Lung microvascular endothelial cell (primary cell): Measurements from ENCODE around the gene TNS3. TPM values are rescaled to one million over a fixed set of nuclear protein-coding genes. Genes with fewer than 3 reads are reported as not detected.

Source experiments
- DNase-seq, 2 donors: peaks; one replicate each; pipeline versions ENCODE4 v3.0.0 to v3.0.0-alpha.2; 2010; ENCODE audit warnings: low read depth in 2 of 2
- total RNA-seq: library from RNA; depleted of rRNA; stranded (reverse); fragments of >200 nt; gene quantifications from 2 replicates; pipeline ENCODE4 v1.2.1, GENCODE V29; 2014

Gene TNS3
- total RNA-seq, 1 donor from 2014 or later = 10.3 TPM

- no peak for DNase-seq
Measured at GRCh38 chr7:47430422-47430821, 151.5 kb downstream of the TNS3 start.

GRCh38 chr7:47428768-47429472 is 153.0 kb downstream of the TNS3 start:
- no peak for DNase-seq

DNA sequence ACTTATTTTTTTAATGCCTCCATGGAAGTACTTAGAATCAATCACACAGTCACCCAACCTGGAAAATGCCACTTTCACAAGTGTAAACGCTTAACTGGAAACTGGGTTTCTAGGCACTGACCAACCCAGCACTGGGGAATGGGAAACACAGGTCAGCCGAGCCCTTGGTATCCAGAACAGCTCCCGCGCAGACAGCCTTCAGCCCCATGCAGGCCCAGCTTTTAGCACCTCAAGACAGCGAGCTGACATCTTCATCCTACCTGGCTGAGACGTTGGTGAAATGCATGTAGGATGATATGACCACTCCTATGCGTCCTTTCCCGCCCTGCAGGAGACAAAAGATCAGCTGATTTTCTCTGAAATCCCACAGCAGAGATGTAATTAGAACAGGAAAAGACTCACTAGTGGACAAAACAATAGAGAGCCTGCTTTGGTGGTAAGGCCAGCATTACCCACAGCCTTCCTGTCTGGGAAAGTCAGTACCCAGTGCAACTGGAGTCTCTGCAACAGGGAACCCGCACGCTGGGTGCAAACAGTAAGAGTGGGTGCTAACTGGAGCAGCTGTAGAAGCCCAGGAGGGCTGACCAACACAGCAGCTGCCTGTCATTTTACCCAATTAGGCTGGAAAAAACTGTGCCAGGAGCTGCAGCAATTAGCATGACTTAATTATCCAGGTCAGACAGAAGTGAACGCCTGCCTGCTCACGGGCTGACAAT is 153.7 kb downstream of the TNS3 start:
- peak; percentile 62 to 82 for DNase-seq

DNA sequence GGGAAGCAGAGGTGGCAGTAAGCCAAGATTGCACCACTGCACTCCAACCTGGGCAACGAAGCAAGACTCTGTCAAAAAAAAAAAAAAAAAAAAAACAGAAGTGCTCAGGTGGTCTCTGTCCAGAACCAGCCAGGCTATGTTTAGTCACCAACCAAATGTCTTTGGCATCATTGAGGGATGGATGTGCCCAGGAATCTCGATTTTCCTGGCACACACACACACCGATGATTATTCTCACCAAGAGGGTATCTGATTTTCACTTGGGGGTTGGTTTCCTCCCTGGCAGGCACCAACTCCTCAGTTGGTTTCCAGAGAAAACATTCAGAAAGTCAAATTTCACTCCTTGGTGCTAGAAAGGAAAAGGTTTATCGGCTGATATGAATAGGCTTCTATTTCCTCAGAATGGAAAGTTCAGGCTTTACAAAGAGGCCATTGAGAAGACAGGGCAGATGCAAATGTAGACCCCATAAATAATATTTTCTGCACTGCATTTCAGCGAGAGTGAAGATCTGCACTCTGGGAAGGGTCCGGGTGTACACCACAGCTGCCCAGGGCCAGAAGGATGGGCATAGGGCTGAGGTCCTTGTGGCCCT is 154.8 kb downstream of the TNS3 start:
- no peak for DNase-seq

- DNase-seq = no peak
Measured at GRCh38 chr7:47424523-47424922, 157.4 kb downstream of the TNS3 start.

- DNase-seq = no peak
Measured at GRCh38 chr7:47423196-47423595, 158.7 kb downstream of the TNS3 start.

DNA sequence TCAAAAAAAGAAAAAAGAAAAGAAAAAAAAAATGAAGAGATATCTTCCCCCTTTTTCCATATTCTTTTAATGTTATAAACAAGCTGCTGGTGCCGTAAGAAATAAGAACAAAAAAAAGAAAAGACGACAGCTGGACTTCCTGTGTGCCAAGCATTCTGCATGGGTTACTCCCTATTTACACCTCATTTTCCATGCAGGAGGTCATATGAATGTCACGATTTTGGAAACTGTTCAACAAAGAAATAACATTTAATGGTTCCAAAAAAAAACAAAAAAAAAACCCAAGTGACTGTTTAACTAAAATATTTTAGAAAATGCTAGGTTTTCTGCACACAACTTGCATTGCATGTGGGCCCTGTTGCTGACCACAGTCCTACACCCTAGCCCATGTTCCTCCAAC is 159.3 kb downstream of the TNS3 start:
- DNase-seq = no peak

- DNase-seq = no peak
Measured at GRCh38 chr7:47421456-47421855, 160.5 kb downstream of the TNS3 start.

DNA sequence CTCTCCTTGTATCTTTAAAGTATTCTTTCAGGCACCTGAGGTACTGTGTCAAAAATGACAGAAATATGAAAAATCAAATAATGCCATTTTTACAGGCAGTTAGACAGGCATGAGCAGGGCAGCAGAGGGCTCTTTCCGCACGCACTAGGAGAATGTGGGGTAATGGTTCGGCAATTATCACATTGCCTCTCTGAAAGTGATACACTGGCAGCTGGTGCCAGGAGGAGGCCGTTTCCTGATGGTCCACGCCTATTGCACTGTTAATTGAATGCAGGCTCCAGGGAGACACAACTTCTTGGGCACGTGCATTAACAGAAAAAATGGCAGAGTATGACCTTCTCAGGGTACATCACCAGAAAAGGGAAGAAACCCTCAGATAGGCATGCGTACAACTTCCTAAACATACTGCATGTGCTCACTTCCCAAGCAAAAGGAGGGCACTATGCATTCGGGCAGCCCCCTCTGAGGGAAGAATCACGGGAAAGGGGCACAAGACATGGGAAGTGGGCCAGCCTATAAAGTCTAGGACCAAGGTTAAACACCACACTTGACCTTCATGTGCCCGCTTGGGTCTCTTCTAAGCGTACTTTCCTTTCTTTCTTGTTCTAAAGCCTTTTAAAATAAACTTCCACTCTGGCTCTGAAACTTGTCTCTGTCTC is 161.7 kb downstream of the TNS3 start:
- no peak for DNase-seq

GRCh38 chr7:47419471-47419870 is 162.4 kb downstream of the TNS3 start:
- DNase-seq = no peak

GRCh38 chr7:47418601-47419309 is 163.2 kb downstream of the TNS3 start:
- DNase-seq = no peak

DNA sequence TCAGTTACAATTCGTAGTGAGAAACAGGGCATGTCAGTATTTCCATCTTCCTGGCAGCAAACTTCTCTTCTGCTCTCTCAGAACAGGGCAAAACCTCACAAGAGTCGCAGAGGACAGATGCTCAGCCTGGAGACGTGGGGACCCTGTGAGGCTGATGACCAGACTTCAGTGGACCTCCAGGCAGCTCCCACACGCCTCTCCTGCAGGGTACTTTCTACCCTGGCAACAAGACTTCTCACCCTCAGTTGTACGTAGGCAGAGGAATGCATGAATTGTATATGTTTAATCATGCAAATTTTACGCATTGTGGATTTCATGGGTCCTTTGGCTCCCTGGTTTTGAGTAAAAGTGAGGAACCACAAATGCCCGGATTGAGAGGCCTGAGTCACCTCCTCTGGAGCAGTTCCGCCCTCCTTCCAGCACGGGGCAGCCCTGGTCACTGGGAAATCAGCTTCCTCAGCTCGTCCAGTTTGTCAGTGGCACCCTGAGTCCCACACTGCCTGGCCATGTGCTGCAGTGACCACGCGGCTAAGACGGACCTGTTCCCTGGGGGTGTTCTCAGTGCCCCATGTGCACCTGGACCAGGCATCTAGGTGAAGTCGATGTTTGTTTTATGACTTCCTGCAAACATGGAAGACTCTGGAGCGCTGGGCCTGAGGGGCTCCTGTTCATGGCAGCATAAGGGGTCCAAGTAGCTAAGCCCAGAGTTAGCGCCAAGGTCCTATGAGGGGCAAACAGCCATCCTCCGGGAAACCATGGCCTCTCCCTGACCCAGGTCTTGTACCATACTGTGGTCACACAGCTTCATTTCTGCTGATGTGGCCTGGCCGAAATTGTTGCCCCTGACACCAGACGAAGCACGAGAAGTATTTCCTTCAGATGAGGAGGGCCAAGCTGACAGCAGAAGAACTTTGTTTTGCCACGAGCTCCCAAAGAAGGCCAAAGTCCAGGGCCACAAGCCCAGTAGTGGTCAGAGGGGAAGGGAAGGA is 165.1 kb downstream of the TNS3 start:
- no peak for DNase-seq

DNA sequence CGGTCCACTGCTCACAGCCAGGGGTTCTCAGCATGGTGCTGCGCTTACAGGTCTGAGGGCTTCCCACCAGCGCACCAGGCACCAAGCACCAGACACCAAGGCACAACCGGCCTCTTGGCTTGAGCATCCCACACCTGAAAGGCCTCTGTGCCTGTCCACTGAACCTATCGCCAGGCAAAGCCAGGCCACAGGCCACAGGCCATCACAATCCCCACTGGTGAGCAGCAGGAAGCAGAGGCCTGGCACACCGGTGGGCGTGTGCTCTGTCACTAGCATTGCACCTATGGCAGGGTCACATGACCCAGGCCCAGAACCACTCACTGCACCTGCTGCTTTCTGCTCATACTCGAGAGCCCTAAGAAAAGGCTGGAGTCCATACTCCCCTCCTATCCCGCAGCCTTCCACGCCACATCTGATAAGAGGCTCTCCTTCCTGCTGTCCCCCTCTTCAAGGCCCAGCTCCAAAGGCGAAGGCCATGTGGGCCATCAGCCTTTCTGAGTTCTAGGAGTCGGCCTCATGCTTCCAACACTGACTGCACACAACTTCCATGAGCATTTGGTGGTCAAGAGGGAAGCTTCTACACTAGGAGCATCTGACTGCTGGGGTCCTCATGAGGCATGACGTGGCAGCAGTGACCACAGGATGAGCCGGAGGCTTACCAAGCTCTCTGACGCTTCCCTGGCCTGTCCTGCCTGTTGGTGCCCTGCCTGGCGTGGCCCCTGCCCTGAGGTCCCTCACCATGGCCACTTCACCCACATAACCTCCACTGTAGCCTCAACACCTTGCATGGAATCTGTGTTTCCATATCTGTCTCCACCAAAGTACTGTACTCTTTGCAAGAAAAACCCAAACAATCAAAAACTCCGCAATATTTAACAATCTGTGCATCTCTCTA is 166.3 kb downstream of the TNS3 start:
- DNase-seq = no peak

DNA sequence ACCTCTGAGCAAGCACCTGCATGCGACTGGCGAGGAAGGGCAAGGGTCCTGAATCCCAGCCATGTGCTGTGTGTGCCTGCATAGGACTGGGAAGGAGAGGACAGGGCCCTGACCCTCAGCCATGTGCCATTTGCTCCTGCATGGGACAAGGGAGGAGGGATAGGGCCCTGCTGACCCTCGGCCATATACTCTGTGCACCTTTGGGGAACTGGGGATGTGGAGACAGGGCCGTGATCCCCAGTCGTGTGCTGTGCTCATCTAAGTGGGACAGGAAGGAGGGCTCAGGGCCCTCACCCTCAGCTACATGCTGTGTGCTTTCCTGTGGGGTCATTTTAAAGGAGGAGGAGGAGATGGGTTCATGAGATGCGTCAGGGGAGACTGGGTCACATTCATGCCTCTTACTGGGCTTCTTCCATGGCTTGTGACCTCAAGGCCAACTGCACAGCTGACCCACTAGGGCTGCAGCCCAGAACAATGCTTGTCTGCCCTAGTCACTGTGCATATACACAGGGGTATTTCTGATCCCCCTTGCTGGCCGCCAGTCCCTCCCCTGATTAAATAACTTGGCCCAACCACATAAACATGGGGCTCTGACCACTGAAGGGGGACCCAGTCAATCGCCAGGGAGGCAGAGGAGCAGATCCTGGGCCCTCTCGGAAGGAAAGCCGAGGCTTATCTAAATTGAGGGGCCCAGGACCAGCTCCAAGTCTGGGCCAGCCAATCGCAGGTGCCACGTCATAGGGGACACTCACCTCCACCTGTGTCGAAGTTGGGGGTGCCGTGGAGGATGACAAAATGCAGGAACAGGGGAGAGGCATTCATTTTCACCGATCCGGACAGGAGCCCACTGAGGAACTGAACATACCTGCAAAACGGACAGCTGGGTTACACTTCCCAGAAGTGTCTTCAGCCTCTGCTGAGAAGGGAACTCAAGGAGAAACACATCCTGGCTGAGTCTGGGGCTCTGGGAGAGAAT is 167.3 kb downstream of the TNS3 start:
- DNase-seq = no peak

GRCh38 chr7:47413526-47414341 is 168.2 kb downstream of the TNS3 start:
- DNase-seq = no peak

- DNase-seq = no peak
Measured at GRCh38 chr7:47411901-47412300, 170.0 kb downstream of the TNS3 start.

DNA sequence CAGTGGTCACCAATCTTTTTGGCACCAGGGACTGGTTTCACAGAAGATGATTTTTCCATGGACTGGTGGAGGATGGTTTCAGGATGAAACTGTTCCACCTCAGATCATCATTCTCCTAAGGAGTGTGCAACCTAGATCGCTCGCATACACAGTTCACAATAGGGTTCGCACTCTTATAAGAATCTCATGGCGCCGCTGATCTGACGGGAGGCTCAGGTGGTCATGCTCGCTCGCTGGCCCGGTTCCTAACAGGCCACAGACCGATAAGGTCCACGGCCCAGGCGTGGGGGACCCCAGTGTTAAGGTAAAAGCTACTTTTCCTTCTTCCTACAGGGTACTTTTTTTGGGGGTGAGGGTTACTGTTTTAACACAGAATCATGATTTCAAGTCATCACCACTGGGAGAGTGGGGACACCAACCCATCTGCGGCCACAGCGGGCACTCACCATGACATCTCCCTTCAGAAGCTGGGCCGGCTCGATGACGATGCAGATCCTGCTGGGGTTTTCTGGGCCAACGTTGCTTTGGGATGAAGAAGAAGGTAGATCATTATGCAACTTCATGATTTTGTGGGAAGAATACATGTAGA is 170.5 kb downstream of the TNS3 start:
- no peak for DNase-seq
